MM.1S (cell line): Measurements from ENCODE around the gene EWSR1.

Experiments
- DNase-seq: peaks from one replicate; pipeline ENCODE4 v3.0.0-alpha.2; 2015
- H2AFZ ChIP-seq: fragments of 300-600 bp; sonication (generic); 2 replicates; pipeline ENCODE4 v1.6.0; 2016; ENCODE audit warnings: antibody characterized with exemption, low read length
- H3F3A ChIP-seq: fragments of 300-600 bp; sonication (generic); 2 replicates; pipeline ENCODE4 v1.6.1; 2016; ENCODE audit warnings: mild to moderate bottlenecking, antibody characterized with exemption, low read length, moderate library complexity, mixed read lengths; ENCODE audit not compliant: insufficient read depth
- H3K27ac ChIP-seq: fragments of 300-600 bp; sonication (generic); 2 replicates; pipeline ENCODE4 v1.5.1; 2016; ENCODE audit warnings: mild to moderate bottlenecking, low read length
- H3K27me3 ChIP-seq: fragments of 300-600 bp; sonication (generic); replicated peaks from 2 replicates; pipeline ENCODE4 v1.6.0; 2016; ENCODE audit warnings: low read length; ENCODE audit not compliant: insufficient read depth
- H3K36me3 ChIP-seq: fragments of 300-600 bp; sonication (generic); replicated peaks from 2 replicates; pipeline ENCODE4 v1.6.1; 2016; ENCODE audit warnings: mild to moderate bottlenecking, low read length, mixed read lengths; ENCODE audit not compliant: insufficient read depth
- H3K4me1 ChIP-seq: fragments of 300-600 bp; sonication (generic); 2 replicates; pipeline ENCODE4 v1.6.1; 2016; ENCODE audit warnings: low read length, mixed read lengths
- H3K4me2 ChIP-seq: fragments of 300-600 bp; sonication (generic); 2 replicates; pipeline ENCODE4 v1.6.0; 2016; ENCODE audit warnings: low read depth, low read length
- H3K4me3 ChIP-seq: fragments of 300-600 bp; sonication (generic); 2 replicates; pipeline ENCODE4 v1.5.1; 2016; ENCODE audit warnings: low read length, mixed read lengths
- H3K79me2 ChIP-seq: fragments of 300-600 bp; sonication (generic); 2 replicates; pipeline ENCODE4 v1.6.1; 2016; ENCODE audit warnings: mixed run types, low read length, mixed read lengths
- H3K9ac ChIP-seq: fragments of 300-600 bp; sonication (generic); 2 replicates; pipeline ENCODE4 v1.6.1; 2016; ENCODE audit warnings: low read length, mixed read lengths
- H3K9me2 ChIP-seq: fragments of 300-600 bp; sonication (generic); replicated peaks from 2 replicates; pipeline ENCODE4 v1.6.1; 2016; ENCODE audit warnings: mild to moderate bottlenecking, low read length, mixed read lengths; ENCODE audit not compliant: insufficient read depth
- H3K9me3 ChIP-seq: fragments of 300-600 bp; sonication (generic); replicated peaks from 2 replicates; pipeline ENCODE4 v1.6.1; 2016; ENCODE audit warnings: mild to moderate bottlenecking, low read length, mixed read lengths; ENCODE audit not compliant: insufficient read depth
- H4K20me1 ChIP-seq: fragments of 300-600 bp; sonication (generic); 2 replicates; pipeline ENCODE4 v1.6.1; 2016; ENCODE audit warnings: mild to moderate bottlenecking, low read length, moderate library complexity, mixed read lengths; ENCODE audit not compliant: insufficient read depth
- CTCF ChIP-seq: fragments of 300-600 bp; sonication (generic); IDR thresholded peaks from 2 replicates; pipeline ENCODE4 v1.5.1; 2016; ENCODE audit warnings: antibody characterized with exemption, low read length, mixed read lengths
- EZH2 ChIP-seq: fragments of 300-600 bp; sonication (generic); optimal IDR thresholded peaks from 2 replicates; pipeline ENCODE3; 2017; ENCODE audit warnings: low read depth, mild to moderate bottlenecking, antibody characterized with exemption, low read length, mixed read lengths
- EZH2phosphoT487 ChIP-seq: fragments of 300-600 bp; sonication (generic); IDR thresholded peaks from 2 replicates; pipeline ENCODE4 v1.6.1; 2018; ENCODE audit warnings: antibody characterized with exemption, low read length

Gene EWSR1

DNA sequence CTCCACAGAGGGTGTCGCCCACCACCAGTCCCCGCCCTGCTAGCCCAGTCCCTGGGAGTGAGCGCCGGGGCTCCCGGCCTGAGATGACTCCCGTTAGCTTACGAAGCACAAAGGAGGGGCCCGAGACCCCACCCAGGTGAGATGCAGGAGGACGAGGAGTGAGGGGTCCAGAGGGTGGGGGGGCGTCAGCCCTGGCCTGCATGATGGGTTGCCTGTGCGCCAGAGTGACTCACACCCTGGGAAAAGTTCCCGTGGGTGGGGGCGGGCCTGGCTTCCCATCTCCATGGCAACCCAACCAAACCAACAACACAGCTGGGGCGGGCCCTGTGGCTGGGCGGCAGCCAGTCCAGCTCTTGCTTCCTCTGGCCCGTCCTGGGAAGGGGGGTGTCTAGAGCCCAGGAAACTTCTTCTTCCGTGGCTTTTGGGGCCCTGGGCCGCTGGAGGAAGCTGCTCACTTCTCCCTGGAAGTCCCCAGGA is 42.8 kb downstream of the EWSR1 start:
- H3K9me3 ChIP-seq = no peaks in the 10 kb centered on the region
- H3K36me3 ChIP-seq = no peaks in the 10 kb centered on the region
- H3K79me2 ChIP-seq = no peaks in the 10 kb centered on the region
- no peaks in the 10 kb centered on the region for H3F3A ChIP-seq
- TF ChIP-seq EZH2phosphoT487 = no peak
- no peak for TF ChIP-seq EZH2
- TF ChIP-seq CTCF = no peak
- no peaks in the 10 kb centered on the region for H4K20me1 ChIP-seq
- H3K27ac ChIP-seq = no peak overlapping the region
- no peak overlapping the region for H2AFZ ChIP-seq
- H3K4me1 ChIP-seq = no peaks in the 10 kb centered on the region
- no peak for DNase-seq
- no peak overlapping the region for H3K4me2 ChIP-seq
- H3K27me3 ChIP-seq = peaks cover 39% of the 10 kb centered on the region
- H3K4me3 ChIP-seq = no peak overlapping the region
- no peak overlapping the region for H3K9ac ChIP-seq
- H3K9me2 ChIP-seq = no peaks in the 10 kb centered on the region

- Histone ChIP-seq H3K9me3 (no peaks in the 10 kb centered on the region), H3K4me2 (no peak overlapping the region), H3K9me2 (no peaks in the 10 kb centered on the region), H4K20me1 (no peaks in the 10 kb centered on the region), H3K79me2 (no peaks in the 10 kb centered on the region), H2AFZ (no peak overlapping the region), H3K27me3 (peaks cover 46% of the 10 kb centered on the region), H3K4me1 (no peaks in the 10 kb centered on the region), H3K9ac (no peak overlapping the region), H3K4me3 (no peak overlapping the region), H3K27ac (no peak overlapping the region), H3F3A (no peaks in the 10 kb centered on the region), H3K36me3 (no peaks in the 10 kb centered on the region)
- DNase-seq = no peak
- TF ChIP-seq EZH2phosphoT487 (no peak), EZH2 (no peak), CTCF (no peak)
Measured at GRCh38 chr22:29311464-29312217, 43.6 kb downstream of the EWSR1 start.

DNA sequence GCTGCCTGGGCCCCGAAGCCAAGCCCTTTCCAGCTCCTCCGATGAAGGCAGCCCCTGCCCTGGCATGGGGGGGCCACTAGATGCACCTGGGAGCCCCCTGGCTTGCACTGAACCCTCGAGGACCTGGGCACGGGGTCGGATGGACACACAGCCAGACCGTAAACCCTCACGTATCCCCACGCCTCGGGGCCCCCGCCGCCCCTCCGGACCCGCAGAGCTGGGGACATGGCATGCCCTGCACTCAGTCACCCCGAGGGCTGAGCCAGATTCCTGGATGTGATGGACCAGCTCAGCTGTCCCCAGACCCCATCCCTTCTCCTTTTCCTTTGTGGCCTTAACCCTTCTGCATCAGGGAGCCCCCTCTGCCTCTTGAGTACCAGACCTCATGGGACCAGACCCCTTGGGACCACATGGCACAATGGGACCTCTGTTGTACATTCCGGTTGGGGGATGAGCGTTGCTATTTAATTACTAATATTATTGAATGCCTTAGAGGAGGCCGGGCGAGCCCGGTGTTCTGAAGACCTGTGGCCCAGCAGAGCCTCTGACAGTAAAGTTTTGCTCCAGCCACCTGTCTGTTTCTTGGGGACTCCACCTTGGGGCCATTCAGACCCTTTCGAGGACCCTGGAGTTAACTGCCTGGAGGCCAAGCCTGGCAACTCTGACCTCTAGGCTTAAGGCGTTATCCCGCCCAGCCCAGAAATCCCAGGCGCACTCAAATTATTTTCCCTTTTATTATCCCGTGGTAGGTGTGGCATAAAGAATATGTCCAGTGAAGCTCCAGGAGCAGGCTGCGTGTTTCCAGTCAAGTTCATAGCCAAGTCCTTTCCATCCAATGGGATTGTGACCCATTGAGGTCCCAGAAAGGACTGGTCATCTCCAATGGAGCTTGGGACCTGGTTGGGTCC is 44.4 kb downstream of the EWSR1 start:
- no peaks in the 10 kb centered on the region for H3K79me2 ChIP-seq
- peaks cover 51% of the 10 kb centered on the region for H3K27me3 ChIP-seq
- H3K4me1 ChIP-seq = no peaks in the 10 kb centered on the region
- TF ChIP-seq EZH2phosphoT487 (no peak), CTCF (no peak), EZH2 (no peak)
- no peak overlapping the region for H3K4me3 ChIP-seq
- H4K20me1 ChIP-seq = no peaks in the 10 kb centered on the region
- no peaks in the 10 kb centered on the region for H3K36me3 ChIP-seq
- no peak overlapping the region for H3K9ac ChIP-seq
- no peaks in the 10 kb centered on the region for H3K9me2 ChIP-seq
- no peak overlapping the region for H3K27ac ChIP-seq
- DNase-seq = no peak
- H3F3A ChIP-seq = no peaks in the 10 kb centered on the region
- no peak overlapping the region for H2AFZ ChIP-seq
- H3K9me3 ChIP-seq = no peaks in the 10 kb centered on the region
- H3K4me2 ChIP-seq = no peak overlapping the region
